ENCODE results near the gene EXD2.
"Not testable (repeated sequence)": the region's sequence is repeated elsewhere in the genome, so short reads cannot be mapped to it uniquely, and the experiment has no call there.

EXD2 gene

GRCh38 chr14:69259527-69260189, 68.4 kb downstream of the EXD2 start, which contains the start of gene GALNT16:
Gene GALNT16, plus strand, starts transcription at chr14:69260158. Its CDS starts 133 bp downstream, at chr14:69260291.
- no peak for DNase-seq

DNA sequence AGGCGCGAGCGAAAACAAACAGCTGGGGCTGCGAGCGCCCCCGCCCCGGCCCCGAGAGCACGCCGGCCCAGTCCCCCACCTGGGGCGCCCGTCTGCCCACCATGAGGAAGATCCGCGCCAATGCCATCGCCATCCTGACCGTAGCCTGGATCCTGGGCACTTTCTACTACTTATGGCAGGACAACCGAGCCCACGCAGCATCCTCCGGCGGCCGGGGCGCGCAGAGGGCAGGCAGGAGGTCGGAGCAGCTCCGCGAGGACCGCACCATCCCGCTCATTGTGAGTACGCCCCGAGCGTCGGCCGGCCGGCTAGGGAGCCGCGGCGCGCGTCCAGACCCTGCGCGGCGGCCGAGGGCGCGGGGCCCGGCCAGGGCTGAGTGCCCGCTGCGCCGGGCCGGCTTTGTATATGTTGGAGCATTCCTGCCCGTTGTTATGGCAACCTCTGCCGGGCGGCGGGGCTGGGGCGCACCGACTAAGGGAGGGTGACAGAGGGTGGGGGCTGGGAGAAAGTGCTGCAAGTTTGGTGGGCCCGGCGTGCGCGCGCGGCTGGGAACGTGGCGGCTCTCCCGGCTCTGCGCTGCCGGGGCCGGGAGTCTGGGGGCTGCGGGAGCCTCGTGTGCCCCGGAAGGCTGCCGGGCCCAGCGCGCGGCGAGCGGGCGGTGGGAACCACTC, 69.0 kb downstream of the EXD2 start:
- no peak for DNase-seq

DNA sequence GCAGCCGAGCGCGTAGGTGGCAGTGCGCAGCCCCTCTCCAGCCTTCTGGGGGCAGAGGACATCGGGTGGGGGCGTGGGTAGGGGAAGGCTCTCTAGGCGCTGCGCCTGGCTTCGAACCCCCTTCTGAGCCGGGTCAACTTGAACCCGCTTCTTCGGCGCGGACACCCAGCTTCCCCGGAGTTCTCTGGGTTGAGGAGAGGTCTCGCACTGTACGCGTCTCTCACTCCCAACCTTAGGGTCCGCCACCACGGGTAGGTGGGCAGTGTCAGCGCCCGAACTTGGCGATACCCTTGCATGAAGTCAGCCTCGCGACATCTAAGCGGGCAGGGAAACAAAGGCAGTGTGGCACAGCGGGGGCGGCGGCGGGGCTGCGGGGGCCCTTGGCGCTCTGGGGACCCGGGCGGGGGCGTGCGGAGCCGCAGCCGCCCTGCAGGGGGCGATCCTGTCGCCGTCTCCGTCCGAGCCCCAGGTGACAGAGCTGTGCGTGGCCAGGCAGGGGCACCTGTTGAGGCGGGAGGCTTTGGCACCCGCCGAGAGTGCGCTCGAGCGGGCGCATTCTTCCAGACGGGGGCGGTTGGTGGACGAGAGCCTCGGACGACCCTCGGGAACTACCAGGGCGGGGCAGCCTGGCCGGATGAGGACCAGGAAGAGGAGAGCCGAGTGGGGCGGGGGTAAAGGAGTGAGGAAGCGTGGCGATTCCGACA, 69.7 kb downstream of the EXD2 start:
- peak; percentile 11 to 17 for DNase-seq

- DNase-seq: no peak
These were observed 70.5 kb downstream of the EXD2 start for GRCh38 chr14:69261761-69262331.

DNA sequence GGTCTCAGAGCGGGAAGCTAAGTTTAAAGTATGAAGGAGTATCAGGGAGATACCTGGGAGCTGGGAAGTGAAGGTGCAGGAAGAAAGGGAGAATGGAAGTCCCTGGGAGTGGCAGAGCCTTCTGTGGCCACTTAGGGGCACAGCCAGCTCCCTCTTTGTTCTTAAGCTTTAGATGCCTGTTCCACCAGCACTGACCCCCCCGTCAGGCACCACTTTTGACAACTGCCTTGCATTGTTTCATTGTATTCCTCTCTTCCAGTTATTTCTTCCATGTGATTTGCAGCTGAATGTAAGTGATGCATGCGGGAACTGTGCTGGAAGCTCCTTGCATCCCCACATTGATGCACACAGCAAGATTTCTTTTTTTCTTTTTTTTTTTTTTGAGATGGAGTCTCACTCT, 71.2 kb downstream of the EXD2 start:
- DNase-seq: no peak

DNA sequence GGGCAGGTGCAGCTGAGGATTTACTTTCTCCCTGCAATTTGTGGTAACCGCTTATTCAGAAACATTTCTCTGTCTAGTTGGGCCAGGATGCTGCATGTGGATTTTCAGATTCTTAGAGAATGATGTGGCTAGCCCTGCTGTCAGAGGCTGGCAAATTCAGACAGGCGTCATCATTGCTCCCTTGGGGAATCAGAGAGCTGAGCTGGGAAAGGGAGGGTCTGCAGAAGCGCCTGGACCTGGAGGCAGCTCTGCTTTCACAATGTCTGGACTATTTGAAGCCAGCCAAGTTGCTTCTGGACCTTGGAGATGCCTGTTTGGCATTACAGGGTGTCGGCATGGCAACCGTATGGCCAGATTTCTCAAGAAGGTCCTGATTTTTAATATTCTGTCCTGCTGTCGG, 72.1 kb downstream of the EXD2 start:
- DNase-seq: no peak

DNA sequence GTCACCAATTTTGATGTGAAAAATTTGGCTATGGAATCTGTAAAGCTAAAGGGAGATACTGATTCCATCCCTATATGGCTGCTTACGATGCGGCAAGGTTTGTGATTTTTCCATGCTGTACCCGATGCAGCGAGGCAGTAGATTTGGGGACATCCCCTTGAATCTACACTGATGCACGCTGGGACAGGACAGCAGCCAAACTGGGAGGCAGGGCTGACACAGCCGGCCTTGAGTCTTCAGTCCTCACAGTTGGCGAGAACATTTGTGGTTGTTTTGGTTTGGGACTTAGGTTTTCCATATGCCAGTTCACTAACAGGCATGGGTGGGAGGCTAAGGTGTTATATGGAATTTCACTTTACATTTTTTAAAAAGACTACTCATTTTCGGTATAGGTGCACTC, 72.5 kb downstream of the EXD2 start:
- no peak for DNase-seq

DNA sequence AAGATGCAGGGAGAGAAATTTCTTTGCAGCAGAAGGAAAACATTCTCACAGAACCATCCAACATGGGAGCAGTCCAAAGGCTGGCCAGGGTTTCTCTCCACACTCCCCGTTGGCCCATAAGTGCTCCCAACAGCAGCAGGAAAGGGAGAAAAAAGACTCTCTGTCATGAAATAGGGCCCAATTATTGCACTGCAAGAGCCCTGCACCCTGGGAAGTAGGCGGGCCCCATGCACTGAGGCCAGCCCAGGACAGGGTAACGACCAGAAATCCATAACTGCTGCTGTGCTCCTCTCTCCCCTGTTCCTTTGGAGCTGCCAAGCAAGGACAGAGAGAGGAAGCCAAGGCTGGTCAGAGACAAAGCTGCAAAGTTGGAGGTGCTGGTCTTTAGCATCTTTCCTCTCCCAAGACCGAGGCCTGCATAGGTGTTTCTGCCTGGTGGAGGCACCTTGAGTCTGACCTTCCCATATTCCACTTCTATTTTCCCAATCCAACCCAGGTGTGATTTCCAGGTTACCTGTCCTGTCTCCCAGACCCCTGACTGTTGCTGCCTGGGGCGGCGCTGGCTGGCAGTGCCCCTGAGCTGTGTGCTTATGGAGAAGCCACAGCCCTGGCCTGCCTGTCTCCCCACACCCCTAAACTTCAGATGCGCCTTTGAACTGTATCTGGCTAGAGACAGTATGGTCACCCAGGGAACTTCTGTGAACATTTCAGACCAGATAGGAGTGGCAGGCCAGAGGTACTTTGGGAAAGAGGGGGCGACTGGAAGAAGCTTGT, 75.5 kb downstream of the EXD2 start:
- DNase-seq: no peak

DNA sequence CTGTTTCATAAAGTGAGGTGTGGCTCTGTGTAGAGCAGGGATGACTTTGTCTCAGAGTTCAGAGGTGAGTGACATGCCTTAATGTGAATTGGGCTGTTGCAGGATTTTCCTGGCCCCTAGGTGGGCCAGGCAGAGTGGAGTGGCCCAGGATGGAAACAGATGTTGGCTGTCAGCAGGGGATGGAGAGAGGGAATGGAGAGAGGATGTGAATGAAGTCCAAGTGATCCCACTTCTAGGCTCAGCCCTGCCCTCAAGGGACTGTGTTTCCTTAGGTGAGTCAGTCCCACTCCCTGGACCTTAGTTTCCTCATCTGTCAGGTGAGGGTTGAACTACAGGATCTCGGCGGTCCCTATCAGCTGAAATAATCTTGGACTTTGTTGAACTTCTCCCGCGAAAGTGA, 76.2 kb downstream of the EXD2 start:
- no peak for DNase-seq

DNA sequence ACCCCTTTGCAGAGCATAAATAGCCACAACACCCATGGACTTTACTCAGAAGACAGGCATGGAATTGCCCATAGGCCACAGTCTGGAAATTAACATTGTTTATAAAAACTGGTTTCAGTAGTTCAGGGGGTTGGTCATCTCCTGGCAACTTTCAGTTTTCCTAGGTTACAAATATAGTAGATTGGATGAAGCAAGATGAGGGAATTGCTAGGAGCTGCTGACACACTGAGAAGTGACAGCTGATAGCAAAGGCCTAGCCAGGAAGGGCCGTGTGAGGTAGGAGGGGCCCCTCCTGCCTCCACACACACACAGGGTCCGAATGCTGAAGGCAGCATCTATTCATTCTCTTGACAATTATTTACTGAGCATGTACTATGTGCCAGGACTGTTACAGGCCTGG, 76.9 kb downstream of the EXD2 start:
- no peak for DNase-seq

GRCh38 chr14:69268763-69269162, 77.5 kb downstream of the EXD2 start:
- DNase-seq: no peak

DNA sequence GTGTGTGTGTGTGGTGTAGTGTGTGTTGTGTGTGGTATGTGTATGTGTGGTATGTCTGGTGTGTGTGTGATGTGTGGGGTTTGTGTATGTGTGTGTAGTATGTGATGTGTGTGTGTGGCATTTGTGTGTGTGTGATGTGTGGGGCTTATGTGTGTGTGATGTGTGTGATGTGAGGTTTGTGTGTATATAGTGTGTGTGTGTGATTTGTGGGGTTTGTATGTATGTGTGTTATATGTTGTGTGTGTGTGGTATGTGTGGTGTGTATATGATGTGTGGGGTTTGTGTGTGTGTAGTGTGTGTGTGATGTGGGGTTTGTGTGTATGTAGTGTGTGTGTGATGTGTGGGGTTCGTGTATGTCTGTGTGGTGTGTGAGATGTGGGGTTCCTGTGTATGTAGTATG, 78.1 kb downstream of the EXD2 start:
- DNase-seq: no peak

DNA sequence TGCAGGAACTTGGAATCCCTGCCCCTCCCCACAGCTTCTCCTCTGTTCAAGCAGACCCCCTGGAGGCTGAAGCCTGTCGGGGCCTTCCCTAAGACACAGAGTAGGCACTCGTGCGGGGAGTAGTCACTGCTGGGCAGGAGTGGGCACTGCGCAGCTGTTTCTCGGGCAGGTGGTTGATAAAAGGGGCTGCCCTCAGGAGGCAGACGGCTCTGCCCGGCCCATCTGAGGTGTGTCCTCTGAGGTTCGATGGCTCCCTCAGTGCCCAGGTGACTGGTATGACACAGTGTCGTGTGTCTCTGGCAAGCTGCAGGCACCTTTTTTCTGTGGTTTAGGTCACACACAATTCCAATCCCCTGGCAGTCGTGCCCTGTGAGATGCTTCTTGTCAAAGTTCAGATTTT, 78.8 kb downstream of the EXD2 start:
- no peak for DNase-seq

- no peak for DNase-seq
These were observed 79.8 kb downstream of the EXD2 start for GRCh38 chr14:69270795-69271708.

GRCh38 chr14:69274321-69274720, 83.0 kb downstream of the EXD2 start:
- no peak for DNase-seq

DNA sequence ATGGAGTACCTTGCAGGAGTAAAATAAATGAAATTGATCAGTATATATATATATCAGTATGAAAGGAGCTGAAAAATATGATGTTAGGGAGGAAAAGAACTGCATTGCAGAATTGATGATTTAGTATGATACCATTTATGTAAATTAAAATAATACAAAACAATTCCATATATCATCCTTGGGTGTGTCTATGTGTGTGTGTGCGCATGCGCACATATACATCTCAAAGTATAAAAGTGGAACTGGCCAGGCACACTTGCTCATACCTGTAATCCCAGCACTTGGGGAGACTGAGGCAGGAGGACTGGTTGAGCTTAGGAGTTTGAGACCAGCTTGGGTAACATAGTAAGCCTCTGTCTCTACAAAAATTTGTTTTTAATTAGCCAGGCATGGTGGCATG, 84.0 kb downstream of the EXD2 start:
- no peak for DNase-seq

DNA sequence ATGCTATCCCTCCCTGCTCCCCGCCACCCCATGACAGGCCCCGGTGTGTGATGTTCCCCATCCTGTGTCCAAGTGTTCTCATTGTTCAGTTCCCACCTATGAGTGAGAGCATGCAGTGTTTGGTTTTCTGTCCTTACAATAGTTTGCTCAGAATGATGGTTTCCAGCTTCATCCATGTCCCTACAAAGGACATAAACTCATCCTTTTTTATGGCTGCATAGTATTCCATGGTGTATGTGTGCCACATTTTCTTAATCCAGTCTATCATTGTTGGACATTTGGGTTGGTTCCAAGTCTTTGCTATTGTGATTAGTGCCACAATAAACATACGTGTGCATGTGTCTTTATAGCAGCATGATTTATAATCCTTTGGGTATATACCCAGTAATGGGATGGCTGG, 86.1 kb downstream of the EXD2 start:
- DNase-seq: not testable (repeated sequence)

GRCh38 chr14:69280746-69281291, 89.5 kb downstream of the EXD2 start:
- DNase-seq: no peak

- no peak for DNase-seq
These were observed 90.3 kb downstream of the EXD2 start for GRCh38 chr14:69281450-69282169.

DNA sequence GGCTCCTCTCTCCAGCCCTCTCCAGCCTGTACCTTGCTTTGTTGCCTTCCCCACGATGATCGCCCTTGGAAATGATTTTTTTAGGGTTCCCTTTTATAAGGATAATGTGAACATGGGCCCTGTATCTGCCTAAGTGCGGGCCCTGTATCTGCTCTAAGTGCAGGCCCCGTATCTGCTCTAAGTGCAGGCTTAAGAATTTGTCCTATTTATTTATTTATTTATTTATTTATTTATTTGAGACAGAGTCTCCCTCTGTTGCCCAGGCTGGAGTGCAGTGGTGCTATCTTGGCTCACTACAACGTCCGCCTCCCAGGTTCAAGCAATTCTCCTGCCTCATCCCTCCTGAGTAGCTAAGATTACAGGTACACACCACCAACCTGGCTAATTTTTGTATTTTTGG, 91.2 kb downstream of the EXD2 start:
- DNase-seq: no peak

DNA sequence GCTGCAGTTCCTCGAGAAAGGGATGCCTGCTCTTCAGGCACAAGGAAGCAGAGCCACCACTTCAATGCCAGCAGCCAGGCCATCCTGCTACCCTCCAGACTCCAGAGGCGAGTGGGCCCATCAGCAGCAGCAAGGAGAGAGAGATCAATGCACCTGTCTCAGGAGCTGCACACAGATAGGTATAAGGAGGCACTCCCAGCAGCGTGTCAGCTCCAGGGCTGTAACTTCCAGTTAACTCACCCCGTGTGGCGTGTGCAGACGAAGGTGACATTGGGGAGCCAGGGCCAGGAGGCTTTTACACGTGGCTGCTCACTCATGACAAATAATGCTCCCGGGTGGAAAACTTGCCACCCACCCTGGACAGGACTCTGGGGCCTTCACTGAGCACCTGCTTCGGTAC, 92.9 kb downstream of the EXD2 start:
- no peak for DNase-seq
